NB4 (cell line): ENCODE measurements around the gene MTR.

ENCODE experiments used
- MYC ChIP-seq: IDR thresholded peaks from 2 replicates; pipeline ENCODE4 v1.6.1; 2011; ENCODE audit warnings: low read depth, low read length
- POLR2A ChIP-seq: IDR thresholded peaks from 2 replicates; pipeline ENCODE4 v1.6.1; 2011; ENCODE audit warnings: mild to moderate bottlenecking; ENCODE audit not compliant: insufficient read length; ENCODE audit errors: extremely low read depth
- TF ChIP-seq, protein P1 (sequence below): IDR thresholded peaks from one replicate; pipeline ENCODE4 v1.5.1; 2012; ENCODE audit warnings: low read depth, low read length
- TF ChIP-seq, protein P2 (sequence below): IDR thresholded peaks from 2 replicates; pipeline ENCODE4 v1.6.1; 2011; ENCODE audit warnings: low read depth, low read length

DNA sequence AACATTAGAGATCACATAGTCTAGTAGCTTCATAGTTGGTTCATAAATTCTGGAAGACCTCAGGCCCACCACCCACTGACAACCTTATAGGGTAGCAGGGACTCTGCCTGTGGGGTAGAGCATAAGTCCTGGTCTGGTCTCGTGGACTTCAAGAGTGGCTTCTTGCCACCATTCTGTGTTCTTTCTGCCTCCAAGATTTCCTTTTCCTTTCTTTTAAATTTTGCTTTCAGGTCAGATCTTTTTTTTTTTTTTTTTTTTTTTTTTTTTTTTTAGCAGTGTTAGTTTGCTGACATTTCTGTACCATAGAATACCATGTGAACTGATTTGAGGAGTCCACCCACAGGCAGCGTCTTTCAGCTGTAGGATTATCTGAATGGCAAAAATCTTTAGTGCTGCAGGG, 28.5 kb downstream of the MTR start:
- TF ChIP-seq, protein P1, sequence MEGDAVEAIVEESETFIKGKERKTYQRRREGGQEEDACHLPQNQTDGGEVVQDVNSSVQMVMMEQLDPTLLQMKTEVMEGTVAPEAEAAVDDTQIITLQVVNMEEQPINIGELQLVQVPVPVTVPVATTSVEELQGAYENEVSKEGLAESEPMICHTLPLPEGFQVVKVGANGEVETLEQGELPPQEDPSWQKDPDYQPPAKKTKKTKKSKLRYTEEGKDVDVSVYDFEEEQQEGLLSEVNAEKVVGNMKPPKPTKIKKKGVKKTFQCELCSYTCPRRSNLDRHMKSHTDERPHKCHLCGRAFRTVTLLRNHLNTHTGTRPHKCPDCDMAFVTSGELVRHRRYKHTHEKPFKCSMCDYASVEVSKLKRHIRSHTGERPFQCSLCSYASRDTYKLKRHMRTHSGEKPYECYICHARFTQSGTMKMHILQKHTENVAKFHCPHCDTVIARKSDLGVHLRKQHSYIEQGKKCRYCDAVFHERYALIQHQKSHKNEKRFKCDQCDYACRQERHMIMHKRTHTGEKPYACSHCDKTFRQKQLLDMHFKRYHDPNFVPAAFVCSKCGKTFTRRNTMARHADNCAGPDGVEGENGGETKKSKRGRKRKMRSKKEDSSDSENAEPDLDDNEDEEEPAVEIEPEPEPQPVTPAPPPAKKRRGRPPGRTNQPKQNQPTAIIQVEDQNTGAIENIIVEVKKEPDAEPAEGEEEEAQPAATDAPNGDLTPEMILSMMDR, result no peak
- TF ChIP-seq, protein P2, sequence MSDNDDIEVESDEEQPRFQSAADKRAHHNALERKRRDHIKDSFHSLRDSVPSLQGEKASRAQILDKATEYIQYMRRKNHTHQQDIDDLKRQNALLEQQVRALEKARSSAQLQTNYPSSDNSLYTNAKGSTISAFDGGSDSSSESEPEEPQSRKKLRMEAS, result no peak
- TF ChIP-seq POLR2A (no peak), MYC (no peak)
